ENCODE measurements around the gene HPX. TPM values are rescaled to one million over a fixed set of nuclear protein-coding genes. Genes with fewer than 3 reads are reported as not detected.

The HPX gene
- total RNA-seq, 4 donors from 2014 or later = 0.76 TPM; not detected in 3

- DNase-seq = no peak
- Histone ChIP-seq H3K9me3 (no peaks in the 10 kb centered on the region), H3K27me3 (no peaks in the 10 kb centered on the region), H3K4me1 (peaks cover 8 to 19% (median 10%) of the 10 kb centered on the region in 3 donors), H3K36me3 (peaks cover 0 to 90% (median 5%) of the 10 kb centered on the region in 3 donors), H3K27ac (no peak overlapping the region), H3K4me3 (no peak overlapping the region)
- intact Hi-C loops (cut with DNase I) = loop anchor here (10.0 kb wide), 1 partner anchor 129 kb away; the partner anchor contains the start of genes TAF10 and TPP1
- TF ChIP-seq POLR2A (IDR thresholded peaks at IDR 0.05) (no peak), CTCF (IDR thresholded peaks at IDR 0.05) (no peak)
- 82 to 86% methylated on average over 3 of the region's 3 CpGs for WGBS, 2 donors
Measured at GRCh38 chr11:6486256-6486655, 45.5 kb upstream of the HPX start.

GRCh38 chr11:6485661-6486060 is 44.9 kb upstream of the HPX start:
- no peaks in the 10 kb centered on the region for H3K27me3 ChIP-seq

GRCh38 chr11:6483015-6483414 is 42.2 kb upstream of the HPX start:
- H3K27me3 ChIP-seq = no peaks in the 10 kb centered on the region
- 87 to 91% methylated on average over 6 of the region's 6 CpGs for WGBS, 2 donors
- TF ChIP-seq CTCF (IDR thresholded peaks at IDR 0.05) = no peak
- TF ChIP-seq POLR2A (IDR thresholded peaks at IDR 0.05) = no peak
- no peak for DNase-seq
- peaks cover 20 to 43% (median 21%) of the 10 kb centered on the region in 3 donors for H3K4me1 ChIP-seq
- intact Hi-C loops (cut with DNase I) = loop anchor here (10.0 kb wide), 1 partner anchor 132 kb away; the partner anchor contains the start of genes TAF10 and TPP1
- peak overlapping the region in 2 of 4 donors; percentile 95 to 97 for H3K27ac ChIP-seq
- no peaks in the 10 kb centered on the region for H3K9me3 ChIP-seq
- peaks cover 0 to 74% (median 15%) of the 10 kb centered on the region in 3 donors for H3K36me3 ChIP-seq
- H3K4me3 ChIP-seq = no peak overlapping the region

More at GRCh38 chr11:6485661-6486060, 44.9 kb upstream of the HPX start:
- Histone ChIP-seq H3K27ac (no peak overlapping the region), H3K9me3 (no peaks in the 10 kb centered on the region), H3K36me3 (peaks cover 0 to 85% (median 5%) of the 10 kb centered on the region in 3 donors), H3K4me1 (peaks cover 10 to 22% (median 10%) of the 10 kb centered on the region in 3 donors), H3K4me3 (no peak overlapping the region)
- TF ChIP-seq POLR2A (IDR thresholded peaks at IDR 0.05) (no peak), CTCF (IDR thresholded peaks at IDR 0.05) (no peak)
- intact Hi-C loops (cut with DNase I) = loop anchor here (10.0 kb wide), 1 partner anchor 129 kb away; the partner anchor contains the start of genes TAF10 and TPP1
- DNase-seq = no peak
- 63 to 71% methylated on average over 3 of the region's 3 CpGs for WGBS, 2 donors

- Histone ChIP-seq H3K4me1 (peaks cover 20 to 43% (median 21%) of the 10 kb centered on the region in 3 donors), H3K36me3 (peaks cover 3 to 74% (median 19%) of the 10 kb centered on the region in 3 donors), H3K4me3 (peak overlapping the region; percentile 62 to 91 (median 76))
Measured at GRCh38 chr11:6482441-6482840, 41.7 kb upstream of the HPX start.

More at GRCh38 chr11:6482441-6482840, 41.7 kb upstream of the HPX start:
- 68 to 77% methylated on average over 4 of the region's 4 CpGs for WGBS, 2 donors
- DNase-seq = no peak
- Histone ChIP-seq H3K27me3 (no peaks in the 10 kb centered on the region), H3K27ac (peak overlapping the region; percentile 93 to 97 (median 94)), H3K9me3 (no peaks in the 10 kb centered on the region)
- intact Hi-C loops (cut with DNase I) = loop anchor here (10.0 kb wide), 1 partner anchor 132 kb away; the partner anchor contains the start of genes TAF10 and TPP1
- no peak for TF ChIP-seq POLR2A (IDR thresholded peaks at IDR 0.05)
- no peak for TF ChIP-seq CTCF (IDR thresholded peaks at IDR 0.05)
